ENCODE measurements around the gene MEIOSIN.

MEIOSIN gene

DNA sequence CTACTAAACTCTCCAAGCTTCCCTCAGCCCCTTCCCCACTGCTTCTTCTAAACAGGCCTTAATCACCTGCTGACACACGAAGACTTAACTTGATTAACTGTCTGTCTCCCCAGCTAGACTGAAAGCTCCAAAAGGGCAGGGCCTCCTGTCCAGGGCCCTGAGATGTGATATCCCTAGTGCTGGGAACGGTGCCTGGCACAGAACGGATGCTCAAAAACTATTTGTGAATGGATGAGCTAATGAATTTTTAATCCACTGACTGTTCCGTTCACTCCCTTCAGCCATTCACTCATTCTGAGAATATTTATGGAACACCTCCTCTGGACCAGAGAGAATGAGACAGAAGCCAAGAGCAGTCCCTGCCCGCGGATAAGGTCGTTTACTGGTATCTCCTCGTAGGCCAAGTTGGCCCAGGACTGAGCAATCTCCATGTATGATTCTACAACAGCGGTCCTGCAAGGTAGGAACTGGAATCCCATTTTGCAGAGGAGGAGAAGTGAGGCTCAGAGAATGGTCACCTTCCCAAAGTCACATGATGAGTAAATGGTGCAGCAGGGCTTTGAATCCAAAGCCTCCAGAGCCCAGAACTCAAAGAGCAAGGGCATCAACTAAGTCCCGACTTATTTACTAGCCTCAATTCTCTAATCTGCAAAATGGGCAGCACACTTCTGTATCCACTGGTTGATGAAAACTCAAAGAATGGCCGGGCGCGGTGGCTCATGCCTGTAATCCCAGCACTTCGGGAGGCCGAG lies 56.0 kb downstream of the MEIOSIN start:
- H3K4me3 ChIP-seq (ENCODE audit: low read depth, low read length), result no peak overlapping the region
- DNase-seq (ENCODE audit: low read depth), result peak; percentile 0
- TF ChIP-seq CTCF (IDR thresholded peaks at IDR 0.05; ENCODE audit: insufficient read depth, low read depth, low read length, missing control alignments), result no peak

- no peak overlapping the region for H3K4me3 ChIP-seq (ENCODE audit: low read depth, low read length)
- TF ChIP-seq CTCF (IDR thresholded peaks at IDR 0.05; ENCODE audit: insufficient read depth, low read depth, low read length, missing control alignments), result no peak
- peak; percentile 44 for DNase-seq (ENCODE audit: low read depth)
Observed at GRCh38 chr19:45790942-45791341, 57.7 kb downstream of the MEIOSIN start.

GRCh38 chr19:45791744-45792469 lies 58.7 kb downstream of the MEIOSIN start:
- DNase-seq (ENCODE audit: low read depth), result peak; percentile 21
- H3K4me3 ChIP-seq (ENCODE audit: low read depth, low read length), result peak overlapping the region; percentile 97
- TF ChIP-seq CTCF (IDR thresholded peaks at IDR 0.05; ENCODE audit: insufficient read depth, low read depth, low read length, missing control alignments), result no peak

DNA sequence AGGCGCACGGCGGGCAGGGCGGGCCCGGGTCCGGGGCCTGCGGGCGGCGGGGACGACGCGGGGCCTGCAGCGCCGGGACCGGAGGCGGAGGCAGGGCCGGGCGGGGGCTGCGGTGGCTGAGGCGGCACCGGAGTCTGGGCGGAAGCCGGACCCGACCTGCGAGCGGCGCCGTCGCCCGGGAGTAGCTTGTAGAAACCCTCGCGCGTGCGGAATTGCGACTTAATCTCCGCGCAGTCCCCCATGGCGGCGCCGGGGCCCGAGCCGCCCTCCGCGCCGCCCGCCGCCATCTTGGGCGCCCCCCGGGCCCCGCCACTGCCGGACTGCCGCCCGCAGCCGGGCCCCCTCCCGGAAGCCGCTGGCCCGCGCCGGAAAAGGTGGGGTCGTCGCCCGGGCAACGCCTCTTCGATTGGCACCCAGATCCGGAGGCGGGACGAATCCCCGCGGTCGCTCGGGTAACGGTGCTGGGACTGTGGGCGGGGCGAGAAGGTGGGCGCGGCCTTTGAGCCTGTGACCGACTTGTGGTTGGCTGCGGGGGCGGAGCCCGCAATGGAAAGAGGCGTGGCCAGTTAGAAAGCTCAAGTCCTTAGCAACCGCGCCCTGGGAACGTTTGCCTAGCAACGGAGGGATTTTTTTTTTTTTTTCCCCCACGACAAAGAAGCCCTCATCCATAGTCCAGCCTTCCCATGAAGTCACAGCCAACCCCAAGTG lies 59.4 kb downstream of the MEIOSIN start, which contains the start of gene DMWD:
DMWD (minus strand) TSS at position 376 of the 708 bp plus-strand sequence; CDS start at position 287, 89 bp downstream.
- H3K4me3 ChIP-seq (ENCODE audit: low read depth, low read length), result peak within 1 kb of the TSS; percentile 97
- peak; percentile 99 for DNase-seq (ENCODE audit: low read depth)
- no peak for TF ChIP-seq CTCF (IDR thresholded peaks at IDR 0.05; ENCODE audit: insufficient read depth, low read depth, low read length, missing control alignments)

- H3K4me3 ChIP-seq (ENCODE audit: low read depth, low read length), result peak overlapping the region; percentile 7
- no peak for TF ChIP-seq CTCF (IDR thresholded peaks at IDR 0.05; ENCODE audit: insufficient read depth, low read depth, low read length, missing control alignments)
- DNase-seq (ENCODE audit: low read depth), result no peak
Observed at GRCh38 chr19:45793178-45793564, 59.9 kb downstream of the MEIOSIN start.

DNA sequence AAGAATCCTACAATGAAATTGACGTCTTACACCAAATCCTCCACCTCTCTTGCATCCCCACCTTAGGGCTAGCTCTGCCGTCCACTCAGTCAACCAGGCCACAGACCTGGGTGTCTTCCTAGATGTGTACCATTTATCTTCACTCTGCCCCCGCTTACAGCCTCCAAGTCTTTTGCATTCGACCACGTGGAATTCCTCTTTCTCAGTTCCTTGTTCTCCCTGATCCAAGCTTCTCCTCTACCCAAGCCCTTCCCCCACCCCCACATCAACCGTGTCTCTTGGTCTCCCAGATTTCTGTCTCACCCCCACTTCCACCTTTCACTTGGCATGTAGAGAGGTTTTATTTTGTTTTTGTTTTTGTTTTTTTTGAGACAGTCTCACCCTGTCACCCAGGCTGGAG lies 60.6 kb downstream of the MEIOSIN start:
- TF ChIP-seq CTCF (IDR thresholded peaks at IDR 0.05; ENCODE audit: insufficient read depth, low read depth, low read length, missing control alignments), result no peak
- no peak overlapping the region for H3K4me3 ChIP-seq (ENCODE audit: low read depth, low read length)
- DNase-seq (ENCODE audit: low read depth), result peak; percentile 0
